Activated CD4-positive, alpha-beta memory T cell treated with anti-CD3 and anti-CD28 coated beads for 36 hours (primary cell): ENCODE data around the gene TTC9B. TPM values are rescaled to one million over a fixed set of nuclear protein-coding genes. Genes with fewer than 3 reads are reported as not detected.

Experiments used
- CTCF ChIA-PET: fragments of 350-600 bp; sonication (Branson Sonifier 250); formaldehyde crosslinking; loops from one replicate; lab custom pipeline; 2021; ENCODE audit warnings: antibody characterized with exemption, inconsistent platforms; lab: Charles Lee
- POLR2A ChIA-PET: fragments of 350-600 bp; sonication (Branson Sonifier 250); formaldehyde crosslinking; loops from one replicate; lab custom pipeline; 2021; ENCODE audit warnings: antibody characterized with exemption; lab: Charles Lee
- DNase-seq: peaks from one replicate; pipeline ENCODE4 v3.0.0-alpha.2; 2020
- H3K27ac Mint-ChIP-seq: one replicate; pipeline ENCODE4 v1.8.0; 2021; ENCODE audit warnings: mixed read lengths
- H3K27me3 Mint-ChIP-seq: one replicate; pipeline ENCODE4 v1.8.0; 2021; ENCODE audit warnings: mixed read lengths
- H3K36me3 Mint-ChIP-seq: one replicate; pipeline ENCODE4 v1.8.0; 2021; ENCODE audit warnings: mixed read lengths
- H3K4me1 Mint-ChIP-seq: one replicate; pipeline ENCODE4 v1.8.0; 2021; ENCODE audit warnings: low read depth, mixed read lengths
- H3K4me3 Mint-ChIP-seq: one replicate; pipeline ENCODE4 v1.8.0; 2021; ENCODE audit warnings: mild to moderate bottlenecking, mixed read lengths
- H3K9me3 Mint-ChIP-seq: one replicate; pipeline ENCODE4 v1.8.0; 2021; ENCODE audit warnings: mixed read lengths
- intact Hi-C: fragments of 100-400 bp; cut with micrococcal nuclease; formaldehyde crosslinking; loops from one replicate; pipeline ENCODE4 v1.15.1; 2023
- total RNA-seq, 2 experiments: library from RNA; stranded (reverse); gene quantifications; one replicate each; pipeline ENCODE4 v1.2.3, GENCODE V29; 2021

Gene TTC9B
- total RNA-seq, 2 experiments from 2014 or later: not detected

DNA sequence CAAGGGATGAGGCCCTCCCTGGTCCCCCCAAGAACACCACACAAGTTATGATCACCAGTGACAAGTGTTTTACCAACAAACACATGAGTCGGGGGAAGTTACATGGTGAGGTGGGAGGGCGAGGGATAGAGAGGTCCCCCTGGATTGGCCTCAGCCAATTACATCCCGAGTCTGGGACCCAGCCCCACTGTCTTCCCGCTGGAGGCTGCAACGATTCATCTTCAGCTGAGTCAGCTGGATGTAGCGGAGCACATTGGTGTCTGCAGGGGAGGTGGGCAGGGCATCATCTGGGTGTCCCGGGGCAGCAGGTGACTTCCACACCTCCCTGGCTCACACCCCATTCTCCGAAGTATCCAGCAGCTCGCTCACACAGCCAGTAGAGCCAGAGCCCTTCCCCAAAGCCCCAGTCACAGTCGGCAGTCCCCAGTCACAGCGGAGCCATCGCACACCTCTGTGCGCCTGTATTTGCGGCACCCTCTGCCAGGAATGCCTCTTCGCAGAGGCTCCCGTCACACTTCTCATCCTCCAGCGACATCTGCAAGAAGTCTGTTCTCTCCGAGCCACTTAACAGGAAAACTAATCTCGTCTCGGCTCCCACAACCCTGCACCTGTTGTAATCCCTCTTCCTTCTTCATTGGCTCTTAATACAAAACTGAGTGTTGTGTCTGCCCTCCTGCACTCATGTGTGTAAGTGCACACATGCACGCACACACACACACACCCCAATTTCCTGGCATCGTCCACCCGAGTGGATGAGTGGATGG lies 2.0 kb downstream of the TTC9B start:
- H3K27ac Mint-ChIP-seq: no peak overlapping the region
- ChIA-PET CTCF (interaction anchor here (0.5 to 1.1 kb wide), 2 partner anchors 9 to 76 kb away, joined by 3 read pairs; no protein-coding TSS in a partner anchor), POLR2A (no interaction called here)
- H3K27me3 Mint-ChIP-seq: peaks cover 26% of the 10 kb centered on the region
- H3K9me3 Mint-ChIP-seq: no peaks in the 10 kb centered on the region
- H3K36me3 Mint-ChIP-seq: no peaks in the 10 kb centered on the region
- H3K4me1 Mint-ChIP-seq: peaks cover 5% of the 10 kb centered on the region
- DNase-seq: no peak
- intact Hi-C loops: no loop called here
- H3K4me3 Mint-ChIP-seq: no peak overlapping the region

GRCh38 chr19:40214936-40215335 lies 3.2 kb downstream of the TTC9B start:
- Mint-ChIP-seq H3K9me3 (no peaks in the 10 kb centered on the region), H3K27ac (no peak overlapping the region), H3K4me3 (no peak overlapping the region), H3K4me1 (peaks cover 5% of the 10 kb centered on the region), H3K27me3 (peaks cover 24% of the 10 kb centered on the region), H3K36me3 (peaks cover 2% of the 10 kb centered on the region)
- CTCF ChIA-PET: no interaction called here
- intact Hi-C loops: no loop called here
- DNase-seq: no peak
- POLR2A ChIA-PET: no interaction called here

DNA sequence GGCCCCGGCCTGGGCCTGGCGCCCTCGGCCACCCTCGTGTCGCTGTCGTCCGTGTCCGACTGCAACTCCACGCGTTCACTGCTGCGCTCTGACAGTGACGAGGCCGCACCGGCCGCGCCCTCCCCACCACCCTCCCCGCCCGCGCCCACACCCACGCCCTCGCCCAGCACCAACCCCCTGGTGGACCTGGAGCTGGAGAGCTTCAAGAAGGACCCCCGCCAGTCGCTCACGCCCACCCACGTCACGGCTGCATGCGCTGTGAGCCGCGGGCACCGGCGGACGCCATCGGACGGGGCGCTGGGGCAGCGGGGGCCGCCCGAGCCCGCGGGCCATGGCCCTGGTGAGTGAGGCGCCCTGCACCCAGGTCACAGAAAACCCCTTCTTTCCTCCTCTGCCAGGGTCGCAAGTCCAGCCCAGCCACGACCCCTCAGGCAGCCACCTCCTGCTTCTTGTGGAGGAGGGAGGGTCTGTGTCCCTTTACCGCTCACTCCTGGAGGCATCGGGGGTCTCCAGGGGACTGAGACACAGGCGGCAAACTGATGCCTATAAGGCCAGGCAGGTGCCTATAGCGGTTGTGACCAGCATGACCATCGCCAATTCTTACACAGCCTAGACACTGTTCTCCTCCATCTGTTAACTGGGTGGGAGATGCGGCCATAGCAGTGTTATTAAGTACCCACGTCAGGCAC lies 4.2 kb downstream of the TTC9B start:
- Mint-ChIP-seq H3K27me3 (peaks cover 16% of the 10 kb centered on the region), H3K4me3 (no peak overlapping the region), H3K4me1 (peaks cover 5% of the 10 kb centered on the region), H3K36me3 (peaks cover 2% of the 10 kb centered on the region), H3K27ac (no peak overlapping the region), H3K9me3 (no peaks in the 10 kb centered on the region)
- CTCF ChIA-PET: no interaction called here
- no peak for DNase-seq
- POLR2A ChIA-PET: no interaction called here
- intact Hi-C loops: no loop called here

GRCh38 chr19:40213251-40213829 lies 4.8 kb downstream of the TTC9B start:
- Mint-ChIP-seq H3K36me3 (peaks cover 2% of the 10 kb centered on the region), H3K4me1 (peaks cover 5% of the 10 kb centered on the region), H3K9me3 (no peaks in the 10 kb centered on the region), H3K27me3 (peaks cover 11% of the 10 kb centered on the region), H3K27ac (no peak overlapping the region), H3K4me3 (no peak overlapping the region)
- ChIA-PET POLR2A (no interaction called here), CTCF (no interaction called here)
- DNase-seq: no peak
- intact Hi-C loops: no loop called here

DNA sequence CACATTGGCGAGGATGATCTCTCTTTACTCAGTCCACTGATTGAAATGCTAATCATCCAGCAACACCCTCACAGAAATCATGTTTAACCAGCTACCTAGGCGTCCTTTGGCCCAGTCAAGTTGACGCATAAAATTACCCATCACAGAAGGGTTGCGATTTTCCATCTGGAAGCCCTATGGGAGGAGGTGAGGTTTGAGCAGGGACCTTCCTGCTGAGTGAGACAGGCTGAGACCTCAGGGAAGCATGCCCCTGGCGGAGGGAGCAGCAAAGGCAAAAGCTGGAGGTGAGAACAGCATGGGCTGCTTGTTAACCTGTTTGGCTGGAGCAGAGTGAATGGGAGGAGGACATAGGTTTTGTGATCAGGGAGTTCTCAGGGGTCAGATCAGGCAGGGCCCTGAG lies 7.3 kb downstream of the TTC9B start:
- Mint-ChIP-seq H3K27me3 (no peaks in the 10 kb centered on the region), H3K9me3 (no peaks in the 10 kb centered on the region), H3K36me3 (peaks cover 2% of the 10 kb centered on the region), H3K4me1 (no peaks in the 10 kb centered on the region), H3K4me3 (no peak overlapping the region), H3K27ac (no peak overlapping the region)
- ChIA-PET POLR2A (no interaction called here), CTCF (no interaction called here)
- intact Hi-C loops: no loop called here
- no peak for DNase-seq

DNA sequence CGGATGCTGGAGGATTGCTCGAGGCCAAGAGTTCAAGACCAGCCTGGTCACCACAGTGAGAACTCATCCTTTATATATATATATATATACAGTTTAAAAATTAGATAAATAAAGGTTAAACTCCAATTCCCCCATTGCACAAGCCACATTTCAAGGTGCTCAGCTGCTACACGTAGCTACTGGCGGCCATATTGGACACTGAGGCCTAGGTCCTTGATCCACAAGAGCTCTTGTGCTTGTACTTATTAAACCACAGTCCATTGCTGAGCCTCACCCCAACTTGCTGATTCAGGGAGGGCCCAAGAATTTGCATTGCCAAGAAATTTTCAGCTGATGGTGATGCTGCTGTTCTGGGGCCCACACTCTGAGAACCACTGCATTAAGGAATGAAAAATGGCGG lies 9.6 kb downstream of the TTC9B start:
- CTCF ChIA-PET: interaction anchor here (0.5 kb wide), 1 partner anchor 1246 kb away, joined by 5 read pairs; no protein-coding TSS in a partner anchor
- Mint-ChIP-seq H3K4me3 (no peak overlapping the region), H3K9me3 (no peaks in the 10 kb centered on the region), H3K27me3 (no peaks in the 10 kb centered on the region), H3K27ac (no peak overlapping the region), H3K4me1 (no peaks in the 10 kb centered on the region), H3K36me3 (peaks cover 7% of the 10 kb centered on the region)
- intact Hi-C loops: no loop called here
- DNase-seq: no peak
- POLR2A ChIA-PET: no interaction called here

- peaks cover 7% of the 10 kb centered on the region for H3K36me3 Mint-ChIP-seq
- no peak overlapping the region for H3K27ac Mint-ChIP-seq
- H3K9me3 Mint-ChIP-seq: no peaks in the 10 kb centered on the region
- intact Hi-C loops: no loop called here
- DNase-seq: no peak
- ChIA-PET CTCF (no interaction called here), POLR2A (no interaction called here)
- H3K27me3 Mint-ChIP-seq: no peaks in the 10 kb centered on the region
- no peaks in the 10 kb centered on the region for H3K4me1 Mint-ChIP-seq
- H3K4me3 Mint-ChIP-seq: no peak overlapping the region
Measured at GRCh38 chr19:40205760-40206159, 12.4 kb downstream of the TTC9B start.

DNA sequence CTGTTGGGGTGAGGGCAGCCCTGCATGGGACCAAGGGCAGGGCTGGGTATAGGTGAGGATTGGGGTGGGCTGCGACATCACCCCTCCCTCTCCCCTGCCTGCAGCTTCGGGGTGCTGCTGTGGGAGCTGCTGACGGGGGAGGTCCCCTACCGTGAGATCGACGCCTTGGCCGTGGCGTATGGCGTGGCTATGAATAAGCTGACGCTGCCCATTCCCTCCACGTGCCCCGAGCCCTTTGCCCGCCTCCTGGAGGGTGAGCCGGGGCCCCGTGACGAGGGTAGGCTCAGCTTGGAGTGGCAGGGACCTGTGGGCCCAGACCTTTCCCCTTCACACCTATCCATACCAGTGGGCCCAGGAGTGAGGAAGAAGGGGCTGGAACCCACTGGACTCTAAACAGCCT lies 13.8 kb downstream of the TTC9B start:
- intact Hi-C loops: no loop called here
- Mint-ChIP-seq H3K36me3 (peaks cover 7% of the 10 kb centered on the region), H3K4me1 (no peaks in the 10 kb centered on the region), H3K27ac (no peak overlapping the region), H3K4me3 (no peak overlapping the region), H3K27me3 (no peaks in the 10 kb centered on the region), H3K9me3 (no peaks in the 10 kb centered on the region)
- POLR2A ChIA-PET: no interaction called here
- DNase-seq: no peak
- CTCF ChIA-PET: no interaction called here

GRCh38 chr19:40200341-40201099 lies 17.7 kb downstream of the TTC9B start:
- DNase-seq: no peak
- Mint-ChIP-seq H3K4me1 (no peaks in the 10 kb centered on the region), H3K9me3 (no peaks in the 10 kb centered on the region), H3K36me3 (peaks cover 6% of the 10 kb centered on the region), H3K4me3 (no peak overlapping the region), H3K27me3 (no peaks in the 10 kb centered on the region), H3K27ac (no peak overlapping the region)
- CTCF ChIA-PET: interaction anchor here (1.6 kb wide), 1 partner anchor 61 kb away, joined by 4 read pairs; no protein-coding TSS in a partner anchor
- intact Hi-C loops: no loop called here
- POLR2A ChIA-PET: no interaction called here

- no peak overlapping the region for H3K4me3 Mint-ChIP-seq
- peaks cover 6% of the 10 kb centered on the region for H3K4me1 Mint-ChIP-seq
- H3K27ac Mint-ChIP-seq: no peak overlapping the region
Measured at GRCh38 chr19:40198272-40198990, 19.8 kb downstream of the TTC9B start.

GRCh38 chr19:40193587-40193849 lies 24.7 kb downstream of the TTC9B start:
- intact Hi-C loops: loop anchor here (5.0 kb wide), 1 partner anchor 101 kb away; the partner anchor contains the start of gene ZNF780A
- Mint-ChIP-seq H3K4me3 (no peak overlapping the region), H3K9me3 (no peaks in the 10 kb centered on the region), H3K27me3 (no peaks in the 10 kb centered on the region), H3K4me1 (peaks cover 20% of the 10 kb centered on the region), H3K36me3 (no peaks in the 10 kb centered on the region), H3K27ac (no peak overlapping the region)
- ChIA-PET CTCF (no interaction called here), POLR2A (no interaction called here)
- no peak for DNase-seq

More at GRCh38 chr19:40198272-40198990, 19.8 kb downstream of the TTC9B start:
- Mint-ChIP-seq H3K9me3 (no peaks in the 10 kb centered on the region), H3K36me3 (peaks cover 2% of the 10 kb centered on the region), H3K27me3 (no peaks in the 10 kb centered on the region)
- intact Hi-C loops: no loop called here
- POLR2A ChIA-PET: no interaction called here
- CTCF ChIA-PET: no interaction called here
- no peak for DNase-seq
